Activated CD4-positive, alpha-beta T cell treated with anti-CD3 and anti-CD28 coated beads, Interleukin-2, amount 10 ng/mL, durations not matched to agents 7 days and 5 days (primary cell): ENCODE measurements around the gene MYRF. TPM values are rescaled to one million over a fixed set of nuclear protein-coding genes. Genes with fewer than 3 reads are reported as not detected.

Experiments
- CTCF ChIA-PET: fragments of 350-600 bp; sonication (Branson Sonifier 250); formaldehyde crosslinking; loops from one replicate; lab custom pipeline; 2021; ENCODE audit warnings: antibody characterized with exemption; lab: Charles Lee
- POLR2A ChIA-PET: fragments of 350-600 bp; sonication (Branson Sonifier 250); formaldehyde crosslinking; loops from one replicate; lab custom pipeline; 2021; ENCODE audit warnings: antibody characterized with exemption; lab: Charles Lee
- DNase-seq: peaks from one replicate; pipeline ENCODE4 v3.0.0-alpha.2; 2020
- H3K27ac Mint-ChIP-seq: one replicate; pipeline ENCODE4 v1.8.0; 2021; ENCODE audit warnings: mild to moderate bottlenecking, moderate library complexity, mixed read lengths
- H3K27me3 Mint-ChIP-seq: one replicate; pipeline ENCODE4 v1.8.0; 2021; ENCODE audit warnings: mixed read lengths
- H3K36me3 Mint-ChIP-seq: one replicate; pipeline ENCODE4 v1.8.0; 2021; ENCODE audit warnings: low read depth, mixed read lengths
- H3K4me1 Mint-ChIP-seq: one replicate; pipeline ENCODE4 v1.8.0; 2021; ENCODE audit warnings: mixed read lengths
- H3K4me3 Mint-ChIP-seq: one replicate; pipeline ENCODE4 v1.8.0; 2021; ENCODE audit warnings: mild to moderate bottlenecking, moderate library complexity, mixed read lengths
- H3K9me3 Mint-ChIP-seq: one replicate; pipeline ENCODE4 v1.8.0; 2021; ENCODE audit warnings: mixed read lengths
- total RNA-seq, 2 experiments: library from RNA; stranded (reverse); gene quantifications; one replicate each; pipeline ENCODE4 v1.2.3, GENCODE V29; 2021

Gene MYRF
- total RNA-seq, 2 experiments from 2014 or later = 1.1 to 1.2 TPM

DNA sequence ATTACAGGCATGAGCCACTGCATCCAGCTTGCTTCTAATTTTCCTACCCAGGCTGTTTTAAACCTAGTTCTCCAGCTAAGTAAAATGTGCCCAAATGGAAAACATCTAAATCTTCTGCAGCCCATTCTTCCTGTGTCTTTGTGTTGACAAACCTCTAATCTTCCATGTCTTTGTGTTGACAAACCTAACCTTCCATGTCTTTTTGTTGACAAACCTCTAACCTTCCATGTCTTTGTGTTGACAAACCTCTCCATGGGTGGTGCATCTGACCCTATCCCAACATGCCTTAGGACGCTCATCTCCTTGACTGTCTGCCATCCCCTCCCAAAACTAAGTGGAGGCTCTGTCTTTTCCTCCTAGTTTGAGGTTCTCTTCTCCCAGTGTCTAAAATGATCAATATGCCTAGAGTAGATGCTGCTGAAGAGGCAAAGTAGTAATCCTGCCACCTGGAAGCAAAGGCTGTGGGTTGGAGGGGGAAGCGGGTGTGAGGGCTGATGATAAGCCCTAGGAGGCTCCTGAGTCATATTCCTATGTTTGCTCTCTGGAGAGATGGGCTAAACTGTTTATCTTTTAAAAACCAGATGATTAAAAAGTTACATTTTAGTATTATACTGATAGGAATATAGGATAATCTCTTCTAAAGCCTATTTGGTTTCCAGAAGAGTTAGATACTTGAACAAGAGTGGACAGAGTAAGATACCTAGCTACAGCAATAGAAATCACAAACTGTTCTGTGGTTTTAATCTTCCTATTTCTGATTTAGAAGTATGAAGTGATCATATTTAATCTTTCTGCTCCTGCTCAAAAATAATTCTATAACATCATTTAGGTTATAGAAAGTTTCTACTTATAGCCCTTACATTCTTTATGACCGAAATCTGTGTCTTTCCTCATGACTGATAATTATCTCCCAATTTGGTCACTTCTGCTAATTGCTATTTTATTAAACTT lies 48.2 kb downstream of the MYRF start:
- peaks cover 57% of the 10 kb centered on the region for H3K36me3 Mint-ChIP-seq
- CTCF ChIA-PET = interaction anchor here (0.5 to 6.7 kb wide), 4 partner anchors 13 to 301 kb away, joined by 3 to 57 read pairs (median 4); partner anchors contain the start of gene FADS1
- POLR2A ChIA-PET = no interaction called here
- H3K27ac Mint-ChIP-seq = no peak overlapping the region
- H3K4me3 Mint-ChIP-seq = no peak overlapping the region
- no peaks in the 10 kb centered on the region for H3K27me3 Mint-ChIP-seq
- no peaks in the 10 kb centered on the region for H3K9me3 Mint-ChIP-seq
- no peak for DNase-seq
- peaks cover 28% of the 10 kb centered on the region for H3K4me1 Mint-ChIP-seq

DNA sequence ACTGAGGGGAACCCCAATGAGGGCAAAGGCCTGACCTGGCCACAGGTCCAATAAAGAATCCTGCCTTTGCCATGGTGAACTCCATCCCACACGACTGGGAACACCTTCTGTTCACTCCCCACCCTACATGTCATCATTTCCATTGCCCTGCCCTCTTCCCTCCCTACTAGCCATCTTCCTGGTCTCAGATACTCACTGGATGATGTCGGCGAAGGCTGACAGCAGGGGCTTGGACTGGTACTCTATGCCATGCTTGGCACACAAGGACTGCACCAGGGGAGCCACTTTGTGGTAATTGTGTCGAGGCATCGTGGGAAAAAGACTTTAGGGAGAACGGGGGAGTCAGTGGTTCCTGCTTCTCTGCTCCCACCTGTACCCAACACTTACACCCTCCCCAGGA lies 50.2 kb downstream of the MYRF start:
- ChIA-PET POLR2A (no interaction called here), CTCF (no interaction called here)

DNA sequence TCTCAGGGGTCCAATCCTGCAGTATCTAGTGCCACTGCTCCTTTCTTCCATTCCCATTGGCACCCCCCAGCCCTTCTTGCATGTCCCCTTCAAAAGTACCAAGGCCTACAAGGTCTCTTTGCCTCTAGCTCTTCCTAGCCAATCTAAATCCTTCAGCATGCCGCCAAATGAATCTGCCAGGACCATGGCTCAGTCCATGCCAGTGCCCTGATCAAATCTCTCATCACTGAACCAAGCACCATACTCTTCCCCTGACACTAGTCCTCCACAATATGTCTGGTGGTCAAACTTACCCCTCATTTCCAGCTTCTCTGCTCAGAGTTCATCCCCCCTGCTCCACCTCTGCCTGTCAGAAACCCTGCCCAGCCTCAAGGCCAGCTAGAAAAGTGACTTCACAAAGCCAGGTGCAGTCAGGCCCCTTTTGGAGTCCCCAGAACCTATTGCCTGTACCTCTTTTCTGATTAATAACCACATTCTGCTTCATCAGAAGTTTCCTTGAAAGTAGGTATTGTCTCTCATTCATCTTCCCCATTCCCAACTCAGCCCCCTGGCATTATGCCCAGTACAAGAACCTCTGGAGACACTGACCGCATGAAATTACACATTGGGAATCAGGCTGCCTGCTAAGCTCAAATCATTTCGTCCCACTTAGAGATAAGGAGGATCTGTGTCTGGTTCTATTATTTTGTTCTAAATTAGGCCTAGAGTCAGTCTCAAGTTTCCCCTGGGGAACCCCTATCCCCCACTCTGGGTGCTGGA lies 51.6 kb downstream of the MYRF start:
- H3K27me3 Mint-ChIP-seq = no peaks in the 10 kb centered on the region
- DNase-seq = no peak
- CTCF ChIA-PET = interaction anchor here (0.6 to 5.3 kb wide), 4 partner anchors 11 to 166 kb away, joined by 3 to 23 read pairs (median 3); partner anchors contain the start of gene FADS1
- H3K4me1 Mint-ChIP-seq = peaks cover 9% of the 10 kb centered on the region
- H3K4me3 Mint-ChIP-seq = no peak overlapping the region
- H3K36me3 Mint-ChIP-seq = peaks cover 32% of the 10 kb centered on the region
- POLR2A ChIA-PET = no interaction called here
- H3K9me3 Mint-ChIP-seq = no peaks in the 10 kb centered on the region
- no peak overlapping the region for H3K27ac Mint-ChIP-seq

More for the DNA sequence above, 50.2 kb downstream of the MYRF start:
- no peaks in the 10 kb centered on the region for H3K27me3 Mint-ChIP-seq
- H3K36me3 Mint-ChIP-seq = peaks cover 38% of the 10 kb centered on the region
- no peak for DNase-seq
- H3K4me3 Mint-ChIP-seq = no peak overlapping the region
- H3K4me1 Mint-ChIP-seq = peaks cover 13% of the 10 kb centered on the region
- no peak overlapping the region for H3K27ac Mint-ChIP-seq
- no peaks in the 10 kb centered on the region for H3K9me3 Mint-ChIP-seq

DNA sequence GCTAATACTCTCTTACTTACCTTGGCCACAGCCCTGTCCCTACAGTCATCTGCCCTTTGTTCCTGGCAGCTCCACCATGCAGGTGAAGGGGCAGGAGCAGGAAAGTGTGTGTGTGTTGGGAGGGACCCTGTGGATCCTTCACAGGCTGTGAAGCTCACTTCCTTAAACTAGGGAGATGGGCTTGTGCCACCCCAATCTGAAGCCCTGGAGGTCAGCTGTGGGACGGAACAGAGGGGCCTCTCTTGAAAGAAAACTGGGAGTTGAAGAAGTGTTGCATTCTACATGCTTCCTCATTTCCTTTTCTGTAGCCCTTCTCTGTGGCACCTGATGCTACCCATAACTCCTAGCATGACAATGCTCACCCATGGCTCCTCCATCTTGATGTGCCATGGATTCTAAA lies 52.7 kb downstream of the MYRF start:
- no peak for DNase-seq
- peaks cover 3% of the 10 kb centered on the region for H3K4me1 Mint-ChIP-seq
- H3K9me3 Mint-ChIP-seq = no peaks in the 10 kb centered on the region
- CTCF ChIA-PET = interaction anchor here (1.1 to 5.3 kb wide), 3 partner anchors 8 to 12 kb away, joined by 3 to 23 read pairs (median 3); partner anchors contain the start of genes FADS1 and FEN1
- no peaks in the 10 kb centered on the region for H3K27me3 Mint-ChIP-seq
- POLR2A ChIA-PET = no interaction called here
- H3K27ac Mint-ChIP-seq = no peak overlapping the region
- peaks cover 30% of the 10 kb centered on the region for H3K36me3 Mint-ChIP-seq
- no peak overlapping the region for H3K4me3 Mint-ChIP-seq

DNA sequence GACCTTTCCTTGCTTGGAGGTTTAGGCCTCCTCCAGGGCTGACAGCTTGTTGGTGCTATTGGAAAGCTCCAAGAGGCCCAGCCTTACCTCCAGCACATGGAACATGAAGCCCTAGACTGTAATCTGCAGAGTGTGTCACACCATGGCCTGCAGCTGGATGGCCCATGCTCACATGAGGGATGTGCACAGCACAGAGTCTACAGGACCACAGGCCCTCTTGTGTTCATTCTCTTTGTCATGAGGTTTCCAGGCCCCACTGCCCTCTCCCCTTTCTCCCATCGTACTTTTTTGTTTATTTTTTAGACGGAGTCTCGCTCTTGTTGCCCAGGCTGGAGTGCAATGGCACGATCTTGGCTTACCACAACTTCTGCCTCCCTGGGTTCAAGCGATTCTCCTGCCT lies 54.3 kb downstream of the MYRF start:
- H3K4me3 Mint-ChIP-seq = no peak overlapping the region
- POLR2A ChIA-PET = no interaction called here
- no peaks in the 10 kb centered on the region for H3K9me3 Mint-ChIP-seq
- no peak overlapping the region for H3K27ac Mint-ChIP-seq
- H3K4me1 Mint-ChIP-seq = no peaks in the 10 kb centered on the region
- no peaks in the 10 kb centered on the region for H3K27me3 Mint-ChIP-seq
- DNase-seq = no peak
- CTCF ChIA-PET = interaction anchor here (0.6 to 5.3 kb wide), 5 partner anchors 9 to 677 kb away, joined by 3 to 23 read pairs (median 7); partner anchors contain the start of gene FADS1
- H3K36me3 Mint-ChIP-seq = peaks cover 35% of the 10 kb centered on the region

GRCh38 chr11:61810671-61811175 lies 58.3 kb downstream of the MYRF start:
- Mint-ChIP-seq H3K4me1 (peaks cover 9% of the 10 kb centered on the region), H3K4me3 (no peak overlapping the region), H3K27ac (no peak overlapping the region), H3K36me3 (peaks cover 37% of the 10 kb centered on the region), H3K9me3 (no peaks in the 10 kb centered on the region), H3K27me3 (no peaks in the 10 kb centered on the region)
- POLR2A ChIA-PET = no interaction called here
- CTCF ChIA-PET = interaction anchor here (0.6 to 6.7 kb wide), 2 partner anchors 12 to 230 kb away, joined by 3 to 57 read pairs; partner anchors contain the start of gene SYT7
- no peak for DNase-seq

- ChIA-PET CTCF (interaction anchor here (0.6 to 6.7 kb wide), 5 partner anchors 13 to 1049 kb away, joined by 3 to 57 read pairs (median 3); no protein-coding TSS in a partner anchor), POLR2A (no interaction called here)
- H3K27ac Mint-ChIP-seq = no peak overlapping the region
- H3K27me3 Mint-ChIP-seq = peaks cover 3% of the 10 kb centered on the region
- no peak for DNase-seq
- no peak overlapping the region for H3K4me3 Mint-ChIP-seq
- no peaks in the 10 kb centered on the region for H3K9me3 Mint-ChIP-seq
- peaks cover 12% of the 10 kb centered on the region for H3K4me1 Mint-ChIP-seq
- H3K36me3 Mint-ChIP-seq = peaks cover 41% of the 10 kb centered on the region
These were observed 59.4 kb downstream of the MYRF start for GRCh38 chr11:61811831-61812230.

DNA sequence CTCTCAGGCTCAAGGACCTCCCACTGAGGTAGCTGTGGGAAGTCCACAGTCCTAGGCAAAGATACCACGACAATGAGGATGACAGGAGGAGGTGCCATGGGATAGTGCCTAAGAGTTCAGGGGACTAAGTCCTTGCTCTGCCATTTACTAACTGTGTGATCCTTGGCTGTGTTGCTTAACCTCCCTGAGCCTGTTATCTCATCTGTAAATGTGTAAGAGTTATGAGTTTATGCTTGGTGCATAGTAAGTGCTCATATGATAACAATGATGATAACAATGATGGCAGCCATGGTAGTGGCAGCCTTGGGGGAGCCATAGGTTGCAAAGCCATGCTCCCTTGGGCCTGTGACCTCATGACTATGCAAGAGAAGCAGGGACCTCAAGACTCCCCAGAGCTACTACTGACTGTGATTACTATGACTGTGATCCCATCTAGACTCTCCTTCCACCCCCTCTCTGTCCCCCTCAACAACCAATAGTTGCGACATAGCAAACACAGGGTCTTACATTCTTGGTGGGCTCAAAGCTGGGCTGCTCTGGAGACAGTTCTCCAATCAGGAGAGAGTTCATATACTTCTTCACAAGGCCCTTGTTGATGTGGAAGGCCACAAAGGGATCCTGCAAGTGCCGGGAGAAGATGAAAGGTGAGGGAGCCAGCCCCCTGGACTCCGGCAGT lies 60.4 kb downstream of the MYRF start:
- ChIA-PET POLR2A (no interaction called here), CTCF (interaction anchor here (1.2 to 6.7 kb wide), 4 partner anchors 14 to 25 kb away, joined by 3 to 57 read pairs (median 4); partner anchors contain the start of gene FEN1)
- Mint-ChIP-seq H3K9me3 (no peaks in the 10 kb centered on the region), H3K4me1 (peaks cover 17% of the 10 kb centered on the region), H3K4me3 (no peak overlapping the region), H3K36me3 (peaks cover 41% of the 10 kb centered on the region), H3K27ac (no peak overlapping the region), H3K27me3 (peaks cover 11% of the 10 kb centered on the region)
- DNase-seq = no peak

DNA sequence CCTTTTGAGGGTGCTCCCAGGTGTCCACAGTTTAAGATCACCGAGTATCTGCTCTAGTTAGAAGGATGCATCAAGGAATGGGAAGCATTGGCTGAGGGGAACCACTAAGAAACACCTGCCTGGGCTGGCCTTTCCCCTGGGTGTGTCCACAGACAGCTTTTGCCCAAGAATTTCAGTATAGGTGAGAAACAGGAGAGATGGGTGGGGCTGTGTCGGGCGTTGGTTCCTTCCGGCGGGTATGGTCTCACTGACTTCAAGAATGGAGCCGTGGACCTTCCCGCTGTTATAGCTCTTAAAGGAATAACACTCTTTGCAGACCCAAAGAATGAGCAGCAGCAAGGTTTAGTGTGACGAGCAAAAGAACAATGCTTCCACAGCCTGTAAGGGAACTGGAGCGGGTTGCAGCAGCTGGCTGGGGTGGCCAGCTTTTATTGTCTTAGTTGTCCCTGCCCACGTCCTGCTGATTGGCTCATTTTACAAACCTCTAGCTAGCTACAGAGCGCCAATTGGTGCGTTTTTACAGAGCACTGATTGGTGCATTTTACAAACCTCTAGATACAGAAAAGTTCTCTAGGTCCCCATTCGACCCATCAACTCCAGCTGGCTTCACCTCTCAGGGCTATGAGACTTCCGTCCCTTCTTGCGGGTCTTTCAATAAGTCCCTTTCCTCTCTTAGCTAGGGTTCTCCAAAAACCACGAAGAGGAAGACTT lies 62.0 kb downstream of the MYRF start:
- H3K27me3 Mint-ChIP-seq = peaks cover 18% of the 10 kb centered on the region
- H3K36me3 Mint-ChIP-seq = peaks cover 37% of the 10 kb centered on the region
- H3K4me3 Mint-ChIP-seq = peak overlapping the region; percentile 93
- H3K4me1 Mint-ChIP-seq = peaks cover 17% of the 10 kb centered on the region
- peak overlapping the region; percentile 94 for H3K27ac Mint-ChIP-seq
- peak; percentile 29 for DNase-seq
- ChIA-PET POLR2A (interaction anchor here (1.2 to 1.6 kb wide), 2 partner anchors 20 to 22 kb away, joined by 6 to 7 read pairs; partner anchors contain the start of genes FEN1 and TMEM258), CTCF (interaction anchor here (0.7 to 6.7 kb wide), 13 partner anchors 9 to 137 kb away, joined by 3 to 57 read pairs (median 3); partner anchors contain the start of genes FADS2 and FEN1)
- no peaks in the 10 kb centered on the region for H3K9me3 Mint-ChIP-seq

DNA sequence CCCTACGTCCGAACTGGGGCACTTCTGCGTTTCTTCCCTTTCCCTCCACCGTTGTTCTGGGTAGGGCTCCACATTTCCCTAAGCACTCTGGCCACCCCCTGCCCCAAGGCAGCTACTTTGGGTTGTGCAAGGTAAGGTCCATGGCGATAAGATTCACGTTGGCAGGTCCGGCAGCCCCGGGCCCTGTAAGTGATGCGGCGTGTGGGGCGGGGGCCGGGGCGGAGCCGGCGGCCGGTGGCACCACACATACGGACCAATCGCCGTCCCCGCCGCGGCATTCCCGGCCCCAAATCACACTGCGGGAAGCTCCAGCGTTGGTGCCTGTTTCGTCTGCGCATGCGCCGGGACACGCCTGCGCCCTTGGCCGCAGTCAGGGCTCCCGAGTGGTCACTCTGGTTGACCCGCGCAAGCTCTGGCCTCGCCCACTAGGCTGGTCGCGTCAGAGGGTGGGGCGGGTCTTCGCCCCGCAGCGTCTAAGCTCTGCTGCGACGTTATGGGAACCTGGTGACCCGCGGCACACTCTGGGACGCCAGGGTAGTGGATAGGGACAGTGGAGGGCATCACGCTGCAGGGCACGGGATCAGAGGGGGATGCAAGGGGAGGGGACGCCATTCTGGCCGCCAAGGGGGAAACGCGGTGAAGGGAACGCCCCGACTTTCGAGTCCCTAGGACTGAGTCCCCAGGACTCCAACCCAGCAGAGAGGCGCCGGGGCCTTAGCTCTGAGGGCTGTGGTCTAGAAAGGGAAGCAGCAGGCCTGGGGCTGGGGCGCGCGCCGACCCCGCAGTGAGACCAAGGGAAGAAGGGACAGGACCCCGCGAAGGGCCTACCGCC lies 62.7 kb downstream of the MYRF start:
- CTCF ChIA-PET = interaction anchor here (0.7 to 6.7 kb wide), 15 partner anchors 10 to 176 kb away, joined by 3 to 57 read pairs (median 4); partner anchors contain the start of genes FADS2 and FEN1
- DNase-seq = peak; percentile 57
- H3K27ac Mint-ChIP-seq = peak overlapping the region; percentile 94

More for the DNA sequence above, 62.7 kb downstream of the MYRF start:
- H3K4me3 Mint-ChIP-seq = peak overlapping the region; percentile 93
- H3K27me3 Mint-ChIP-seq = peaks cover 18% of the 10 kb centered on the region
- H3K4me1 Mint-ChIP-seq = peaks cover 17% of the 10 kb centered on the region
- H3K36me3 Mint-ChIP-seq = peaks cover 34% of the 10 kb centered on the region
- no peaks in the 10 kb centered on the region for H3K9me3 Mint-ChIP-seq
- POLR2A ChIA-PET = interaction anchor here (0.6 to 1.6 kb wide), 5 partner anchors 14 to 388 kb away, joined by 3 to 9 read pairs (median 6); partner anchors contain the start of genes FADS2, FEN1 and TMEM258
